T-helper 17 cell (primary cell): ENCODE data around the gene CNPPD1. TPM values are rescaled to one million over a fixed set of nuclear protein-coding genes. Genes with fewer than 3 reads are reported as not detected.

Experiments used
- ATAC-seq: fragments of 150-1000 bp; cut with Tn5 transposase; 2 replicates; pipeline ENCODE4 v1.10.0; 2021; ENCODE audit warnings: mild to moderate bottlenecking, moderate library complexity
- DNase-seq, 3 donors: peaks; one replicate each; pipeline versions ENCODE4 v3.0.0 to v3.0.0-alpha.2; 2020 to 2021
- H3K9me3 ChIP-seq: one replicate; pipeline ENCODE4 v1.7.0; 2013; ENCODE audit warnings: low read length, mild to moderate bottlenecking; ENCODE audit not compliant: control insufficient read depth, poor library complexity, severe bottlenecking
- H3K27ac Mint-ChIP-seq: one replicate; pipeline ENCODE4 v1.8.0; 2022; ENCODE audit warnings: mild to moderate bottlenecking, moderate library complexity, mixed read lengths
- H3K27me3 Mint-ChIP-seq: one replicate; pipeline ENCODE4 v1.8.0; 2022; ENCODE audit warnings: mixed read lengths
- H3K36me3 Mint-ChIP-seq: one replicate; pipeline ENCODE4 v1.8.0; 2022; ENCODE audit warnings: low read depth, mixed read lengths
- H3K4me1 Mint-ChIP-seq: one replicate; pipeline ENCODE4 v1.8.0; 2022; ENCODE audit warnings: mild to moderate bottlenecking, mixed read lengths
- H3K4me3 Mint-ChIP-seq: one replicate; pipeline ENCODE4 v1.8.0; 2022; ENCODE audit warnings: mild to moderate bottlenecking, moderate library complexity, mixed read lengths
- total RNA-seq, 4 donors: library from RNA in 2 of 4; stranded (reverse) in 2 of 4; gene quantifications; one replicate each; pipeline ENCODE4 v1.2.3 and lab custom pipeline; 2022 to 2026

The CNPPD1 gene
- total RNA-seq, 2 donors from 2014 or later = 50.8 to 58.1 TPM

- Mint-ChIP-seq H3K36me3 (peaks cover 30% of the 10 kb centered on the region), H3K27ac (no peak overlapping the region), H3K4me3 (no peak overlapping the region), H3K4me1 (peaks cover 14% of the 10 kb centered on the region), H3K27me3 (no peaks in the 10 kb centered on the region)
- no peaks in the 10 kb centered on the region for H3K9me3 ChIP-seq
- no peak for DNase-seq
- ATAC-seq = no peak
Measured at GRCh38 chr2:219142329-219142728, 34.4 kb downstream of the CNPPD1 start.

DNA sequence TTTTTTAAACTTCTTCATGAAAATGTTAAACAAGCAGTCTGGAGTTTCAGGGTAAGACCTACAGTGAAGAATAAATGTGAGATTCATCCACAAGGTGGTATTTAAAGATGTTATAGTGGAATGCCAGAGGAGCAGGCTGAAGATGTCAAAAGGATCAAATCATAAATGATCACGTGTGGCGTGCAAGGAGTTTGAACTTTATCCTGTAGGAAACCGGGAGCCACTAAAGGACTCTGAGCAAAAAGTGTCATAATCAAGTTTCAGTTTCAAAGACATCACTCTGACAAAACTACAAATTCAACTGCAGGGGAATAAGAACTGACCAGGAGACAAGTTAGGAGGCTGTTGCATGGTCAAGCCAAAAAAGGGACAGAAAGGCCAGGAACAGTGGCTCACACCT is 36.0 kb downstream of the CNPPD1 start:
- peaks cover 10% of the 10 kb centered on the region for H3K4me1 Mint-ChIP-seq
- H3K27ac Mint-ChIP-seq = no peak overlapping the region
- DNase-seq = no peak
- H3K27me3 Mint-ChIP-seq = no peaks in the 10 kb centered on the region
- peaks cover 22% of the 10 kb centered on the region for H3K36me3 Mint-ChIP-seq
- ATAC-seq = no peak
- H3K9me3 ChIP-seq = no peaks in the 10 kb centered on the region
- no peak overlapping the region for H3K4me3 Mint-ChIP-seq

DNA sequence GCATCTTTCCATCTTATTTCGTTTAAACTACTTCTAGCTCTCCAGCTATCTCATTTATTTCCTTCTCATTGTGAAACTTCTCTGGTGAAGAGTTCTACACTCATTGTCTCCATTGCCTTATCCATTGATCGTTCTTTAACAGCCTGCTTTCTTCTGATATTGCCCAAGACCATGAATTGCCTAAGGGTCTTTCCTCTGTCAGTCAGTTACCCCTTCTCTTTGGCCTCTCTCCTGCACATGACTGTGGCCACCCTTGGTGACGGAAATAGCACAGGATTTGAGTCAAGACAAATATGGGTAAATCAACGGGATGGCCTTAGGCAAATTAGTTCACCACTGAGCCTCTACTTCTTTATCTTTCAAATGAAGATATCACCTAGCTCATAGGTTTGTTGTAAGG is 42.7 kb downstream of the CNPPD1 start:
- no peaks in the 10 kb centered on the region for H3K9me3 ChIP-seq
- Mint-ChIP-seq H3K36me3 (peaks cover 11% of the 10 kb centered on the region), H3K4me3 (no peak overlapping the region), H3K4me1 (peaks cover 16% of the 10 kb centered on the region), H3K27me3 (no peaks in the 10 kb centered on the region), H3K27ac (no peak overlapping the region)
- ATAC-seq (no peak), DNase-seq (no peak)

- Mint-ChIP-seq H3K27me3 (no peaks in the 10 kb centered on the region), H3K4me3 (no peak overlapping the region), H3K36me3 (peaks cover 18% of the 10 kb centered on the region), H3K27ac (peak overlapping the region; percentile 34), H3K4me1 (peaks cover 25% of the 10 kb centered on the region)
- DNase-seq (no peak), ATAC-seq (no peak)
- H3K9me3 ChIP-seq = no peaks in the 10 kb centered on the region
Measured at GRCh38 chr2:219131744-219132143, 45.0 kb downstream of the CNPPD1 start.

- no peak for ATAC-seq
- H3K4me1 Mint-ChIP-seq = peaks cover 29% of the 10 kb centered on the region
- H3K9me3 ChIP-seq = no peaks in the 10 kb centered on the region
- peaks cover 22% of the 10 kb centered on the region for H3K36me3 Mint-ChIP-seq
- no peaks in the 10 kb centered on the region for H3K27me3 Mint-ChIP-seq
- no peak overlapping the region for H3K27ac Mint-ChIP-seq
- DNase-seq = no peak
- H3K4me3 Mint-ChIP-seq = no peak overlapping the region
Measured at GRCh38 chr2:219131327-219131726, 45.4 kb downstream of the CNPPD1 start.

- H3K27me3 Mint-ChIP-seq = no peaks in the 10 kb centered on the region
- no peaks in the 10 kb centered on the region for H3K9me3 ChIP-seq
- no peak overlapping the region for H3K27ac Mint-ChIP-seq
- no peak overlapping the region for H3K4me3 Mint-ChIP-seq
- no peak for ATAC-seq
- no peak for DNase-seq
- peaks cover 22% of the 10 kb centered on the region for H3K36me3 Mint-ChIP-seq
- H3K4me1 Mint-ChIP-seq = peaks cover 35% of the 10 kb centered on the region
Measured at GRCh38 chr2:219129589-219129988, 47.1 kb downstream of the CNPPD1 start.

DNA sequence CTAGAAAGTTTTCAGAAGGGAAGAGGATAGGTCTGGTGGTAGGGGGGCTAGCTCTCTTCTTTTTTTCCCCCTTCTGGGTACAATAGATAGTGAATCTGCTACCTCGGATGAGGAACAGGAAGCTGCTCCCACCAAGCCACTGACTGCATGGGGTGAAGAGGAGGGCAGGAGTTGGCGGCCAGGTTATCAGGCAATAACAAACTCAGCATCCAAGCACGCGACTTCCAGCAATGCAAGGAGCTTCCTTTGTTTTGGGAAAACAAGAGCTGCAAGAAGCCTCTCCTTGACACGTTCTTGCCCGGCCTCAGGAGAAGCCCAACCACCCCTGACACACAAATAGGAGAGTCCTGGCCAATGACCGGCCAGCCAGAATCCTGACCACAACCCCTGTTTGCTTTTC is 48.3 kb downstream of the CNPPD1 start:
- peak overlapping the region; percentile 47 for H3K27ac Mint-ChIP-seq
- no peaks in the 10 kb centered on the region for H3K27me3 Mint-ChIP-seq
- peaks cover 33% of the 10 kb centered on the region for H3K4me1 Mint-ChIP-seq
- ATAC-seq (no peak), DNase-seq (no peak)
- H3K36me3 Mint-ChIP-seq = peaks cover 15% of the 10 kb centered on the region
- H3K9me3 ChIP-seq = no peaks in the 10 kb centered on the region
- H3K4me3 Mint-ChIP-seq = no peak overlapping the region

DNA sequence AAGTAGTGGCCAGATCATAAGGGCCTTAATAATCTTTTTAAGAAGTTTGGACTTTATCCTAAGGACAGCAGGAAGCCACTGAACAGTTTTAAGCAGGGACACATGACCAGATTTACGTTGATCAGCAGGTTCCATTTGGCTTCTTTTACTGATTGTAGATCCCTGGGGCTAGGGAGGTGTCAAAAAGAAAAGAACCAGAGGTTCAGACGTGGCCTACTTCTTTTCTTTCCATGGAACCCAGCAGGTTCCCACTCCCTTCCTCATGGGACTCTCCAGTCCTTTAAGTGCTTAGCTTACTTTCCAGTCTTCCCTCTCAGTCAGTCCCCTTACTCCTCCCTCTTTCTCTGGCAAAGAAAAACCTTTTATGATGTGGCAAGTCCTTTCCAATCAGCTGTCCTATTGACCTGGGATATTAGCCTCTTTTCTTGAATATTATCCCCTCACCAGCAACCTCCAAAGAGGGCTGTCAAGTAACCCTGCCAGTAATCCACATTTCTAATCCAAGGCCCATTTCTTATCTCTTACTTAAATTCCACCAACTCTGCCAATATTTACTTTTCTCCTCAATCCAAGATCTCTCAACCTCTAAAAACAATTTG is 49.6 kb downstream of the CNPPD1 start:
- Mint-ChIP-seq H3K4me3 (no peak overlapping the region), H3K27ac (peak overlapping the region; percentile 11), H3K27me3 (no peaks in the 10 kb centered on the region), H3K4me1 (peaks cover 34% of the 10 kb centered on the region), H3K36me3 (peaks cover 15% of the 10 kb centered on the region)
- ATAC-seq (no peak), DNase-seq (no peak)
- H3K9me3 ChIP-seq = no peaks in the 10 kb centered on the region

DNA sequence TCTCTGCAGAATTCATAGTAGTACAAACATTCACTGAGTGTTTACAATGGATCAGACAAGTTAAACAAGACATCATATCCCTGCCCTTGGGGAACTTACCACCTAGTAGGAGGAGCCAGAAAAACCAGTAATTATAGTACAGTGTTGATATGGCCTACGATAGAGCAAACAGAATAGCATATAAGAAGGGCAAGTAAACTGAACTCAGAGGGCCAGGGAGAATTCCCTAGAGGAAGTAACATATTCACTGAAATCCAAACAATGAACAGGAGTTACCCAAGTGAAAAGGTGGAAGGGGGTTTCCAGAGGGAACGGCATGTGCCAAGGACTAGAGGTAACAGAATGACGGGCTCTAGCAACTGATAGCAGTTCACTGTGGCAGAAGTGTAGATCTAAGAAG is 50.2 kb downstream of the CNPPD1 start:
- Mint-ChIP-seq H3K36me3 (peaks cover 15% of the 10 kb centered on the region), H3K4me1 (peaks cover 34% of the 10 kb centered on the region), H3K4me3 (no peak overlapping the region), H3K27ac (no peak overlapping the region), H3K27me3 (no peaks in the 10 kb centered on the region)
- DNase-seq (no peak), ATAC-seq (no peak)
- no peaks in the 10 kb centered on the region for H3K9me3 ChIP-seq

GRCh38 chr2:219125886-219126270 is 50.8 kb downstream of the CNPPD1 start:
- no peaks in the 10 kb centered on the region for H3K9me3 ChIP-seq
- Mint-ChIP-seq H3K27me3 (no peaks in the 10 kb centered on the region), H3K27ac (no peak overlapping the region), H3K4me1 (peaks cover 34% of the 10 kb centered on the region), H3K4me3 (no peak overlapping the region), H3K36me3 (peaks cover 15% of the 10 kb centered on the region)
- ATAC-seq (no peak), DNase-seq (no peak)

DNA sequence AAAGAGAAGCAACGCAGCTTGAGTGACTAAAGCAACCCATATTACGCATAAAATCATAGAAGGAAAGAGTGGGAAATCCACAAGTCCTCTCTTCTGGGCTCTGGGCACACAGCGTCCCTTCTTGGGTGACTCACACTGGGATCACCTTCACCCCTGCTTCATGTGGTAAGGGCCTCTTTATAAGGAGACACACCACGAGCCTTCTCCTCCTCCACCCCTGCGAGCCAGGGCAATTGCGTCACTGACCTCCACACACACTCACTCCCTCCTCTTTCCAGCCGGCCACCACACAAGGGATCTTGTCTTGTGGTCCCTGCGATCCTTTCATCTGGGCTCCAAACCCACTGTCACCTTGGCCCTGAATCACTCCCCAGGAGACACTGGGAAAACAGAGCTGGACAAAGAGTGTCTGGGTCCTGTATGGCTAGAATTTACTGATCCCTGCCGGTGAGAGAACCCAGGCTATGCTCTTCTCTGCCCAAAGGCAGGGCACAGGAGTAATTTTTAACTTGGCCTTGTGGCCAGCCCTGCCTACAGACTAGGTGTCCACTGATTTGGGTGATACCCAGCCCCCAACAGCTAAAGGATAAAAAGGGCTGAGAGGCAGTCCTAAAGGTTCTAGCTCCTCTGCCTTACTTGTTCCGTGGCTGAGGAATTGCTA is 51.4 kb downstream of the CNPPD1 start:
- Mint-ChIP-seq H3K4me3 (no peak overlapping the region), H3K27me3 (no peaks in the 10 kb centered on the region), H3K27ac (no peak overlapping the region), H3K36me3 (peaks cover 15% of the 10 kb centered on the region), H3K4me1 (peaks cover 34% of the 10 kb centered on the region)
- no peaks in the 10 kb centered on the region for H3K9me3 ChIP-seq
- ATAC-seq (no peak), DNase-seq (no peak)

- H3K9me3 ChIP-seq = no peaks in the 10 kb centered on the region
- Mint-ChIP-seq H3K4me3 (no peak overlapping the region), H3K27ac (no peak overlapping the region), H3K27me3 (no peaks in the 10 kb centered on the region), H3K36me3 (peaks cover 13% of the 10 kb centered on the region), H3K4me1 (peaks cover 36% of the 10 kb centered on the region)
- DNase-seq = no peak
- peak; percentile 50 for ATAC-seq
Measured at GRCh38 chr2:219124381-219125110, 52.2 kb downstream of the CNPPD1 start.

DNA sequence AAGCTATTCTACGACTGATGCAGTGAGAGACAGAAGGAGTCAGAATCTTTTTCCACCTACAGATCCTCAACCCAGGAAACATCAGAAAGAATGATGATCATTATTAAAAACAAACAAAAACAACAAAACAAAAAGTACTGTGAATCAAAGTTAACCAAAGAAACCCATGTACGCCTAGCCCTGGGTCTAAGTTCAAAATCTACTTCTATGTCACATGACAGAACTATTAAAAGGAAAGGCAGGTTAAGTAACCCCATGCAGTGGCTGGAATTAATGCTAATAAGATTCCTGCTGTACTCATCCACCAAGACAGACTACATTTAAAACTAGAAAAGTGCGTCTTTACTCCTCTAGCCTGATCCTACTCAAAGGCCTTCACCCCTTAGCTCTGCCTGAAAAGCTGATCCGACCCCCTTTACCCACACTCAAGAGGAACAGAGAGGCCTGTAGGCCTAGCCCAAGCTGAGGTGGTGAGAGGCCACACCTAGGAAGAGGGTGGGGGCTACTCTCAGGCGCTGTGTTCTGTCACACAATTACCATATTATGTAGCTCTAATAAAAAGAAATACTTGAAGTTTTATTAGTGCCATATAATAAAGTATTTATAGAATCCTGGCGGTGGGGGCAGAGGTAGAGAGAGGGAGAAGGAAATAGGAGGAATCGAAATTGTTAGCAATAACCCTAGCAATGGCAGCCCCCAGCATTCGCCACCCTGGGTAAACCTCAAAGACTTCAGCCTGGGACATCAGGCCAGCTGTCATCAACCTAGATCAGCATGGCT is 53.2 kb downstream of the CNPPD1 start:
- Mint-ChIP-seq H3K36me3 (peaks cover 10% of the 10 kb centered on the region), H3K4me1 (peaks cover 34% of the 10 kb centered on the region), H3K4me3 (no peak overlapping the region), H3K27ac (no peak overlapping the region), H3K27me3 (no peaks in the 10 kb centered on the region)
- no peaks in the 10 kb centered on the region for H3K9me3 ChIP-seq
- DNase-seq (no peak), ATAC-seq (no peak)
